ENCODE results near the gene RNASE12.
"Not testable (repeated sequence)": the region's sequence is repeated elsewhere in the genome, so short reads cannot be mapped to it uniquely, and the experiment has no call there.

RNASE12 gene

DNA sequence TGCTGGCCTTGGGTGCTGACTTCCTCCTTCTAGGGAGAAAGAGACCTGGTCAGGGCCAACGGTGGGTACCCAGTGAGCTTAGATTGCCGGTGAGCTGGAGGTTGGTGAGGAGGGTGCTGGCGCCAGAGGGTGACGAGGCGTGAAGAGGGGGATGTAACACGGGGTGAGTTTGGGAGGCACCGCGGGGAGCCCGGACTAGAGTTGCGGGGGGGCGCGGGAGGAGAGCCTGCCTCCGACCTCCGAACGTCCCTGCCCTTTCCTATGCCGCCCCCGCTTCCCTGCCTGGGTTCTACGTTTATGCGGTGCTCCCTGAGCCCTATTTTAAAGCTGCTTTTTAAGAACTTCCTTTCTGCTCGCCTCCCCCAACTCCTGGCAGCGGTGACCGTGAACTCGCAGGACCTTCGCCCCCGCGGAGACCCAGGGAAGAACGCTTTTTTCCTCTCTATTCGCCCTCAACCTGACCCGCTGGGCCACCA, 31.7 kb upstream of the RNASE12 start:
- DNase-seq (ENCODE audit: low read depth) = no peak
- no peak overlapping the region for H3K4me3 ChIP-seq (ENCODE audit: low read length)
- TF ChIP-seq, protein P1, sequence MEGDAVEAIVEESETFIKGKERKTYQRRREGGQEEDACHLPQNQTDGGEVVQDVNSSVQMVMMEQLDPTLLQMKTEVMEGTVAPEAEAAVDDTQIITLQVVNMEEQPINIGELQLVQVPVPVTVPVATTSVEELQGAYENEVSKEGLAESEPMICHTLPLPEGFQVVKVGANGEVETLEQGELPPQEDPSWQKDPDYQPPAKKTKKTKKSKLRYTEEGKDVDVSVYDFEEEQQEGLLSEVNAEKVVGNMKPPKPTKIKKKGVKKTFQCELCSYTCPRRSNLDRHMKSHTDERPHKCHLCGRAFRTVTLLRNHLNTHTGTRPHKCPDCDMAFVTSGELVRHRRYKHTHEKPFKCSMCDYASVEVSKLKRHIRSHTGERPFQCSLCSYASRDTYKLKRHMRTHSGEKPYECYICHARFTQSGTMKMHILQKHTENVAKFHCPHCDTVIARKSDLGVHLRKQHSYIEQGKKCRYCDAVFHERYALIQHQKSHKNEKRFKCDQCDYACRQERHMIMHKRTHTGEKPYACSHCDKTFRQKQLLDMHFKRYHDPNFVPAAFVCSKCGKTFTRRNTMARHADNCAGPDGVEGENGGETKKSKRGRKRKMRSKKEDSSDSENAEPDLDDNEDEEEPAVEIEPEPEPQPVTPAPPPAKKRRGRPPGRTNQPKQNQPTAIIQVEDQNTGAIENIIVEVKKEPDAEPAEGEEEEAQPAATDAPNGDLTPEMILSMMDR (conservative IDR thresholded peaks at IDR 0.05; ENCODE audit: low read length) = no peak

DNA sequence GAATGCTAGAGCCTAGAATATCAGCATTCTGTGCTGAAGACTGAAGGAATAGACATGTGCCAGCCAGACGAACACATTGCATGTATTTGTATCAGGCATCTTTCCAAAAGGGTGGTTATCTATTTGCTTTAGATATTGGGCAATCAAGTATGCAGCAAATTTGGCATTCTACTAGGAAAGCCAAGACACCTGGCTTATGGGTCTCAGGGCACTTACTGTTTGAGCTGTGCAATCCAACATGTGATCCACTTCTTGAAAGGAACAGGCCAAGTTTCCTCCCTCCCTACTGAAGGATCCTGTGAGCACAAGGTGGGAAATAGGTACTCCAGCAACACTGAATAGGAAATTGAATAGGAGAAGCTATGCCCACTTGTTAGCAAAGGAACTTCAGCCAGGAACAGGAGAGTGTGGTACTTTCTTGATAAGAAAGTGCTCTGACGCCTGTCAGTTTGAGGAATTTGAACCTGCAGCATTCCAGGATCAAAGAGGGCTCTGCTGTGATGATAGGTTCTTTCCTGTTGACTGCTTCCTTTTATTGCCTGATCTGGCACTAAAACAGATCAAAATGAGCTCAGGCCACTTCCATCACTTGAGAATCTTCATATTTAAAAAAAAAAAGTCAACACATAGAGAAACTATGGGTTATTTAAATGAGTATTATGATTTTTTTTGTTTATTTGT, 29.8 kb upstream of the RNASE12 start:
- H3K4me3 ChIP-seq (ENCODE audit: low read length) = no peak overlapping the region
- TF ChIP-seq, protein P1 (conservative IDR thresholded peaks at IDR 0.05; ENCODE audit: low read length) = no peak
- no peak for DNase-seq (ENCODE audit: low read depth)

DNA sequence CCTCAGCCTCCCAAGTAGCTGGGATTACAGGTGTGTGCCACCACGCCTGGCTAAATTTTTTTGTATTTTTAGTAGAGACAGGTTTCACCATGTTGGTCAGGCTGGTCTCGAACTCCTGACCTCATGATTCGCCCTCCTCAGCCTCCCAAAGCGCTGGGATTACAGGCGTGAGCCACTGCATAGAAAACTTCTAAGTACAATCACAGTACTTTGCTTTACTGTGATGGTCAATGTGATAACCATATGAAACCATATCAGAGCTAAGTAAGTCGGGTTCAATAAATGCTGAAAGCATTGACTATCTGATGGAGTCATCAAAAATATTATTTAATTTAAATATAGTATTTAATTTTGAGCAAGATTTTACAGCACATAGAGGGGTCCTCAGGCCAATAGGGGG, 28.5 kb upstream of the RNASE12 start:
- DNase-seq (ENCODE audit: low read depth); H3K4me3 ChIP-seq (ENCODE audit: low read length): not testable (repeated sequence)

DNA sequence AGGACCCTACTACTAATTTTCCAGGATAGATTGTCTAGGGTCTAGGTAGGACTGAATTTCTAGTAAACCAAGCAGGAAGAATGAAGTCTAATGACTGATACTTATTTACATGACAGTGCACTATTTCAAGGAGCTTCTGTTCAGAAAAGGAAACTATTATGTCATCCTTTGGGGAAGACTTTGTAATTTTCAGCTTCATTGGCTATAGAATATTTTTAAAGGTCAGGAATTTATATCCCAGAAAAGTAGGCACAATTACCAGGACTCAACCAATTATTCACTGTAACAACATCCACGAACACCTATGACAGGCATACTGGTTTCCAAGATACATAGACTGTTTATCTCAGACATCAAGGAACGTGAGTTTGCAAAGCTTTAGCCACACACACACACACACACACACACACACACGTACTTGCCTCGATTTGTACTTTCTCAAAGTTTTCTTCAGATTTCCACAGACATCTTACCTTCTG, 27.1 kb upstream of the RNASE12 start:
- no peak overlapping the region for H3K4me3 ChIP-seq (ENCODE audit: low read length)
- no peak for DNase-seq (ENCODE audit: low read depth)
- TF ChIP-seq, protein P1 (conservative IDR thresholded peaks at IDR 0.05; ENCODE audit: low read length) = no peak

DNA sequence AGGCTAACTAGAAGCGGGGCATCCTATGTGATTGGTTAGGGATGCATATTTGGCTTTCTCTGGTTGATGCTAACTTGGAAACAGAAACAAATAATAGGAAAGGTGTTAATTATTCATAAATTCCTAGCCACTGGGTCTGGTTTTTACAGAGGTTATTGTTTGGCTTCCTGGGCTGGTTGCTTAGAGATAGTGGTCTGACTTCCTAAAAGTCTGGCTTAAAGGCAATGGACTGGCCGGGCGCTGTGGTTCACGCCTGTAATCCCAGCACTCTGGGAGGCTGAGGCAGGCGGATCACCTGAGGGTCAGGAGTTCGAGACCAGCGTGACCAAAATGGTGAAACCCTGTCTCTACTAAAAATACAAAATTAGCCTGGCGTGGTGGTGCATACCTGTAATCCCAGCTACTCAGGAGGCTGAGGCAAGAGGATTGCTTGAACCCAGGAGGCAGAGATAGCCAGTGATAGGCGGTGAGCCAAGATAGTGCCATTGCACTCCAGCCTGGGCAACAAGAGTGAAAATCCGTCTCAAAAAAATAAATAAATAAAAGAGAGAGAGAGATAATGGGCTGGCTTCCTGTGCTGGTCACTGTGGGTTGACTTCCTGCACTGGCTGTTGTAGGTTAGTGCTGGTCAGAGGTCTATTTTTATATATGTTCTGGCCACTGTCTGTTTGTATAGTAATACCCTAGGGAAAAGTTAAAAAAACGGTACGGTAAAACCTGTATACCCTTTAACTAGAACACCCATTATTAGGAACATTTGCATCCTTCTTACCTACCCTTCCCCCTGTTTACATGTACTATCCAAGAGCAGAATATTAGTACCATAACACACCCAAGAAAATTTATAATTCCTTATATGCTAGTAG, 26.2 kb upstream of the RNASE12 start:
- TF ChIP-seq, protein P1 (conservative IDR thresholded peaks at IDR 0.05; ENCODE audit: low read length) = no peak
- DNase-seq (ENCODE audit: low read depth) = no peak

DNA sequence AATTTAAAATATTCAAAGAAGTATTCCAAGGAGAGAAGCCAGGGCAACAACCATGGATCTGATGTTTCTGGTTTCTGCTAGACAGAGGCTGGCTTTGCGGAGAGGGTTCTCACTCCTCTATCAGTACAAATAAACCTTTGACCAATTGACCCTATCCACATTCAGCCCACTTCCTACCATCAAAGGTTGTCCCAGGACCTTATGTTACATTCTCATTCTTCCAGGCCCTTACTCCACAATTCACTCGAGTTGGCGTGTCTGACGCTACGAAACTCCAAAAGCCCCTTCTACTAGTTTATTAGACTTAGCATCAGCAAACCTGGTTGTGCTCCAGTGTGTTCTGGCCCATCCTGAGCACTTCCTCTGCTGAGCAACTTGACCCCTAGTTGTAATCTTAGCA, 24.8 kb upstream of the RNASE12 start:
- DNase-seq (ENCODE audit: low read depth) = no peak
- H3K4me3 ChIP-seq (ENCODE audit: low read length) = no peak overlapping the region
- TF ChIP-seq, protein P1 (conservative IDR thresholded peaks at IDR 0.05; ENCODE audit: low read length) = no peak

More for the DNA sequence above, 26.2 kb upstream of the RNASE12 start:
- no peak overlapping the region for H3K4me3 ChIP-seq (ENCODE audit: low read length)

DNA sequence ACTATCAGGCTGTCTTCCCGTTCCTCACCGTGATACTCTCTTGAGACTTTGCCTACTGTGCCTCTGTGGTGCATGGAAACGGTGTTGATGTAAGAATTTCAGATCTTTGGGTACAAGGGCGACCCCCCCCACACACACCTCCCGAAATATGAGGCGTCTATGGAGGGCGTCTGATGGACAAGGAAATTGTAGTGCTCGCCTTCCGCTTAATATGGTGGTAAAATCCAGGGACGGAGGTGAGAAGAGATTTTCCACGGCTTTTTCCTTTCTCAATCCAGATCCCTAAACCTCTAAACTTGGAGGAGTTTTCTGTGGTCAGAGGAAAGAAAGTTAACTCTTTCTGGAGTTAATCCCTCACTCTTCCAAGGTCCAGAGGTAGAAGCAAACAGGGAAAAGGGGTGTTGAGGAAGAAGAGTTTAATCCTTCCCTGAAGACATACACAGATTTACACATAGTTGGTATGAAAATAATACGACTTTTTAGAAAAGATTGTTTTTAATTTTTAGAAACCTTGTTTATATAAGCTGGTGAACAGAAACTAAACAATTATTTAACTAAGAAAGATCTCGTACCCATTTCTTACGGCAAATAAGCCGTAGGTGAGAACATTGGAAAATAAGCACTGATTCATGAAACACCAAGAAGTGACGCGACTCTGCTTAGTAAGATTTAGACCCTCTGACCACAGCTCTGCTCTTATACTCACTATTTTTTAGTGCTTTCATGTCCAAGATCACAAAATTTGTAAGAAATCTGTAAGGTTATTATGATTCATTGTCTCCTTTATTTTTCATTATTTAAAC, 23.1 kb upstream of the RNASE12 start:
- TF ChIP-seq, protein P1 (conservative IDR thresholded peaks at IDR 0.05; ENCODE audit: low read length) = 0 out of 2 replicates have a peak, but pooled peaks have one; percentile 3
- H3K4me3 ChIP-seq (ENCODE audit: low read length) = peak overlapping the region; percentile 65
- no peak for DNase-seq (ENCODE audit: low read depth)

Data from AG10803 (cell line).